Astrocyte (in vitro differentiated cells and primary cell): ENCODE data around the gene STARD4.

Experiments
- CTCF ChIP-seq: IDR thresholded peaks from 2 replicates; pipeline ENCODE4 v1.5.1; 2011; ENCODE audit warnings: low read depth, mild to moderate bottlenecking, inconsistent platforms, low read length, moderate library complexity; ENCODE audit not compliant: insufficient read depth
- EZH2 ChIP-seq: IDR thresholded peaks from 2 replicates; pipeline ENCODE4 v1.6.1; 2012; ENCODE audit warnings: mild to moderate bottlenecking, low read length, inconsistent platforms; ENCODE audit not compliant: insufficient read depth

GRCh38 chr5:111469293-111469896, 42.9 kb downstream of the STARD4 start:
- TF ChIP-seq CTCF (no peak), EZH2 (no peak)
